Measurements from ENCODE around the gene KIF7.
"Not testable (repeated sequence)": the region's sequence is repeated elsewhere in the genome, so short reads cannot be mapped to it uniquely, and the experiment has no call there.

The KIF7 gene

GRCh38 chr15:89654847-89655805, at the start of gene KIF7:
Gene KIF7, minus strand, starts transcription at chr15:89655467. Its CDS starts 2,537 bp downstream, at chr15:89652930.
- H3K4me3 ChIP-seq (ENCODE audit: low read depth, low read length), result peak within 1 kb of the TSS; percentile 70

GRCh38 chr15:89704411-89704810, 49.1 kb upstream of the KIF7 start:
- no peak for DNase-seq (ENCODE audit: low read depth)
- no peak overlapping the region for H3K4me3 ChIP-seq (ENCODE audit: low read depth, low read length)

More at GRCh38 chr15:89654847-89655805, at the start of gene KIF7:
- DNase-seq (ENCODE audit: low read depth), result no peak

DNA sequence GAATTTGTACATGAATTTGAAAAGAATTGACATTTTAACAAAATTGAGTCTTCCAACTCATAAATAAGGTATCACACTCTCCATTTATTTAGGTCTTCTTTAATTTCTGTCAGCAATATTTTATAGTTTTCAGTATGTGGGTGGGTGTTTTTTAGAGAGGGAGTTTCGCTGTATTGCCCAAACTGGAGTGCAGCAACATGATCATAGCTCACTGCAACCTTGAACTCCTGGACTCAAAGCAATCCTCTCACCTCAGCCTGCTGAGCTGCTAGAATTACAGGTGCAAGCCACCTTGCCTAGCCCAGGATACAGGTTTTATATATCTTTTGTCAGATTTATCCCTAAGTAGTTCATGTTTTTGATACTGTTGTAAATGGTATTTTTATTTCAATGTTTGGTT, 39.9 kb upstream of the KIF7 start:
- DNase-seq (ENCODE audit: low read depth), result no peak
- H3K4me3 ChIP-seq (ENCODE audit: low read depth, low read length), result no peak overlapping the region

DNA sequence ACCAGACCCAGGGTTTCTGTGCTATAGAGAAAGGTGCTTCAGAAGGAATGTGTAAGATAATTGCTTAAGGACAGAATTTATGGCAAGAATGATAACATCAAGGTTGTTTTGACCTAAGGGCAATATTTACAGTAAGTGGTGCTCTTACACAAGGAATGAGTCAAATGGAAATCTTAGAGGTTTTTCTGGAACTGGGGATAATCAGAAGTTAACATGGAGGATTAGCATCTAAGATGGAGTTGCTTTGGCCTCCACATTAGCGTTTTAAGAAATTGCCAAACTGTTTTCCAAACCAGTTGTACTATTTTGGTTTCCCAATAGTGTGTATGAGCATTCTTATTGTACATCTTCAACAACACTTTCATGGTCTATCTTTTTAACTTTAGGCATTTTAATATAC, 38.4 kb upstream of the KIF7 start:
- DNase-seq (ENCODE audit: low read depth), result no peak
- H3K4me3 ChIP-seq (ENCODE audit: low read depth, low read length), result no peak overlapping the region

GRCh38 chr15:89693091-89693490, 37.8 kb upstream of the KIF7 start:
- DNase-seq (ENCODE audit: low read depth), result no peak
- H3K4me3 ChIP-seq (ENCODE audit: low read depth, low read length), result no peak overlapping the region

DNA sequence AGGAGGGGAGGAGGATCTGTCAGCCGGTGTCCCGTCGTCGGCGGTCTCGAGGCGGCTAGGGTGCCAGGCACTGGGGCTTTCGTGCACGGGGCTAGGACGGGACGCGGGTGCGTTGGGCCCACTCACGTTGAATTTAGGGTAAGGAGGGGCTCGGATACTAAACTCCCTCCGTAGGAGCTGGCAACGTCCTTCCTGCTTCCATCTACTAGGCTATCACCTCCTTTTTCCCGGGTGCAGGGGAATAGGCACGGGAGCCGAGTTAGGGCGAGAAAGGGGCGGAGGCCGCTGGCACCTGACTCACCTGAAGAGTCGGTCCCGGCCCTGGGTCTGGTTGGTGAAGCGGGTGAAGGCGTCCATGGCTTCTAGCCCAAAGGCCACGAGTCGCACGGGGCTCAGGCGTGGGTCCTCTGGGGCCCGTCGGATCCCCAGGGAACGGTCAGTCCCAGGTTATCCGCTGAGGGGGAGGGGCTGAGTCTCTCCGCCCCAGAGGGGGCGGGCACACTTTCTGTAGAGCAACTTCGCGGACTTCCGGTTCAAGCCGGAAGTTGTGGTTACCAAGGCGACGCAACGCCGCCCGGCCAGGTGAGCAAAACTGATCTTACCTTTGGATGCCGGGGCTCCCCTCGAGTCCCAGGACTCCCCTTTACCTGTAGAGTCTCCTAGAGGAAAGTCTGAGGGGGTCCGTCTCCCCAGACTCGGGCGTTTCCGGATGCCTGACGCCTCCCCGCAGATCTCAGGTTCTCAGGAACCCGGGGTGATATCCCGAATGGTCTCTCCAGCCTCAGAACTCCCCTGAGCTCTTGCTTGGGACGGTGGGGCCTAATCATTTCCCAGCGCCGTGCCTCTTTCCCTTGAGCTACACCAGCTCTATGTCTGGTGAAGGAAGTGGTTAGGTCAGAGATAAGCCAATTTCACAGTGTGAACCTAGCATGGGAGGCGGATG, 35.3 kb upstream of the KIF7 start, which contains the start of the genes PEX11A and WDR93:
TSS of gene PEX11A (minus strand) at position 479 of the 943 bp plus-strand sequence. CDS start at position 357, 122 bp downstream.
TSS of gene WDR93 (plus strand) at position 536 of the 943 bp plus-strand sequence. CDS start 10,936 bp downstream, outside the sequence.
- no peak for DNase-seq (ENCODE audit: low read depth)
- H3K4me3 ChIP-seq (ENCODE audit: low read depth, low read length), result peak within 1 kb of the TSS; percentile 93

DNA sequence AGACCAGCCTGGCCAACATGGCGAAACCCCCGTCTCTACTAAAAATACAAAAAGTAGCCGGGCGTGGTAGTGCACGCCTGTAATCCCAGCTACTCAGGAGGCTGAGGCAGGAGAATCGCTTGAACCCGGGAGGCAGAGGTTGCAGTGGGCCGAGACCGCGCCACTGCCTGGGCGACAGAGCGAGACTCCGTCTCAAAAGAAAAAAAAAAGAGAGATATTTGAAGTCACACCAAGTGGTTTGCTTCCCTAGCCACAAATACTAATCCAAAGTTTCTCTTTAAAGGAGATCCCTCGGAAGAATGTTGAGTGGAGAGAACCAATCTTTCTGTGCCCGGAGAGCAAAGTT, 34.6 kb upstream of the KIF7 start:
- not testable (repeated sequence) for DNase-seq (ENCODE audit: low read depth)
- H3K4me3 ChIP-seq (ENCODE audit: low read depth, low read length), result peak overlapping the region; percentile 93

GRCh38 chr15:89686522-89686921, 31.3 kb upstream of the KIF7 start:
- no peak overlapping the region for H3K4me3 ChIP-seq (ENCODE audit: low read depth, low read length)
- DNase-seq (ENCODE audit: low read depth), result no peak

DNA sequence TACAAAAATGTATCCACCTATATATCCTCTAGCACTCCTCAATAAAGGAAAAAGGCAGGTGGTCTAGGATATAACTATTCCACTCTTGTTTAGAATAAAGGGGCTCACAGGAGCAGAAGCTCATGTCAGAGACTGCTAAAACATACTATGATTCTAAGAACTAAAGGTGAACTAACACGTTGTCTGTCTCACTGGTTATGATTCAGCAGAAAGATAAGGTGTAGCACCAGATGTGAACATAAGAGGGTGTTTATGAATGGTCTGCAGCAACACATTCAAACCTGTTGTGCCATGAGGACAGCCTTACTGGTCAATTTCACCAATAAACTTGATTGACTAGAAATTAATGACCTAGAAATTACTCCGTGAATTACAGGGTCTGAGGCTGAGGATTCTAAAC, 30.7 kb upstream of the KIF7 start:
- DNase-seq (ENCODE audit: low read depth), result no peak
- H3K4me3 ChIP-seq (ENCODE audit: low read depth, low read length), result no peak overlapping the region

DNA sequence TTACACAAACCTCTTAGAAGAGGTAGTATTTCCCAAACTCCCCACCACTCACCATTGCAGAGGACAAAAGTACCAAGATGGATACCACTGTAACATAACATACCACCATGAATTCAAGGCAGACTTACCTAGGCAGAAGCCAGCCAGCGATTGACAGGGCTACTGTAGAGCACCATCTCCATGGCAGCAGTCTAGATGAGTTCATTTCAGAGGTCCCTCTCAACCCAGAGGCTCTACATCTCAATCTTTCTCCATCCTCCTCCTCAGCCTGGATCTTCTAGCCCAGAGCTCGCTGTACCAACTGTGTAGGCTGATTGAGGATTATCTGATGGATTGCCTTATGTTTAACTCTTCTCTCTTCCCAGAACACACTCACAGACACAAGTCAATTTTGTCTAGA, 25.9 kb upstream of the KIF7 start:
- DNase-seq (ENCODE audit: low read depth), result no peak

GRCh38 chr15:89680282-89680873, 25.1 kb upstream of the KIF7 start:
- no peak overlapping the region for H3K4me3 ChIP-seq (ENCODE audit: low read depth, low read length)
- peak; percentile 87 for DNase-seq (ENCODE audit: low read depth)

More for the DNA sequence above, 25.9 kb upstream of the KIF7 start:
- no peak overlapping the region for H3K4me3 ChIP-seq (ENCODE audit: low read depth, low read length)

DNA sequence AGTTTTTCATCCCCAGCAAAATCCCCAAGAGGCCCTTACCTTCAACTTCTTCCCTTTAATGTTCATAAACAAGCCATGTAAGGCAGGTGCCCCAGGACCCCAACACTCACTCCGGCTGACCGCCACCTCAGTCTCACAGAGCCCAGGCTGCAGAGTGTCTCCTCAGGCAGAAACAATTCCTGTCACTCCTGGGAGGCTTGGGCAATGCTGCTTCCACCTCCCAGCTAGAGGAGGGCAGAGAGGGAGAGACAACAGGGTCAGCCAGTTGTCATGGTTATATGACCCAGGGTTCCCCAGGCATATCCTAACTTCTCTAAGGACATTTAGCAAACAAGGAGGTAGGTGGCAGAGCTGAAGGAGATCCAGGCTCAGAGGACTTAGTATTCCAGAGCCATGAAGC, 23.9 kb upstream of the KIF7 start, which contains the start of gene PLIN1:
TSS of gene PLIN1 (minus strand) at position 156 of the 400 bp plus-strand sequence. CDS start 1,878 bp downstream, outside the sequence.
- no peak for DNase-seq (ENCODE audit: low read depth)
- no peak within 1 kb of the TSS for H3K4me3 ChIP-seq (ENCODE audit: low read depth, low read length)

DNA sequence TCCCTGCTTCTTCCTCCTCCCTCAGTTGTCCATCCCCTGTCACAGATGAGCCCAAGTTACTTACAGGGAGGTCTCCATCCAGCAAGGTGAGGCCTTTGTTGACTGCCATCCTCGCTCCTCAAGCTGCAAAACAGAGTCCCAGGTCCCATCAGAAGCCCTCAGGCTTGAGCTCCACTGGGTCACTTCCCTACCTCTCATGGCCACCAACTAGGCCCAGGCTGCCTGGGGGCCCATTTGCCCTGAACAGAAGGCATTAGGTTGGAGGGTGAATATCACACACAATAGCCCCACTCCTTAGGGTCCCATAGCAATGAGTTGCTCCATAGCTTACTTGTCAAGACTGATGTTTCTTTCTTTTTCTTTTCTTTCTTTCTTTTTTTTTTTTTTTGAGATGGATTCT, 22.1 kb upstream of the KIF7 start:
- no peak overlapping the region for H3K4me3 ChIP-seq (ENCODE audit: low read depth, low read length)
- no peak for DNase-seq (ENCODE audit: low read depth)

DNA sequence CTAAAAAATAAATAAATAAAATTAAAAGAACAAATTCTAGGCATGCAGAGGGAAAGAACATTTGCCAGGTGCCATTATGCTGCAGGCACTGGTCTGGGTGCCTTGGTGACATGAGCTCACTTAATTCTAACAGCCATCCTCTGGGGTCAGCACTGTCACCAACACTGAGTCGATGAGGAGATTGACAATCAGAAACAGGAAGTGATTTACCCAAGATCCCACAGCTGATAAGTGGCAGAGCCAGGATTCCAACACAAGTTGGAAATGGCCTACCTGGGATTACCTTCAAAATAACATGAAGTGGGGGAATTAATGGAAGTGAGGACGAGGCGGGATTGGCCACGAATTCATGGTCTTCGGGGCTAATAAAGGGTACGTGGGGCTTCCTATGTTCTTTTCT, 20.3 kb upstream of the KIF7 start:
- no peak for DNase-seq (ENCODE audit: low read depth)
- H3K4me3 ChIP-seq (ENCODE audit: low read depth, low read length), result no peak overlapping the region

GRCh38 chr15:89674526-89674925, 19.3 kb upstream of the KIF7 start:
- DNase-seq (ENCODE audit: low read depth), result no peak
- H3K4me3 ChIP-seq (ENCODE audit: low read depth, low read length), result no peak overlapping the region

GRCh38 chr15:89673165-89673512, 17.9 kb upstream of the KIF7 start:
- no peak for DNase-seq (ENCODE audit: low read depth)
- no peak overlapping the region for H3K4me3 ChIP-seq (ENCODE audit: low read depth, low read length)

DNA sequence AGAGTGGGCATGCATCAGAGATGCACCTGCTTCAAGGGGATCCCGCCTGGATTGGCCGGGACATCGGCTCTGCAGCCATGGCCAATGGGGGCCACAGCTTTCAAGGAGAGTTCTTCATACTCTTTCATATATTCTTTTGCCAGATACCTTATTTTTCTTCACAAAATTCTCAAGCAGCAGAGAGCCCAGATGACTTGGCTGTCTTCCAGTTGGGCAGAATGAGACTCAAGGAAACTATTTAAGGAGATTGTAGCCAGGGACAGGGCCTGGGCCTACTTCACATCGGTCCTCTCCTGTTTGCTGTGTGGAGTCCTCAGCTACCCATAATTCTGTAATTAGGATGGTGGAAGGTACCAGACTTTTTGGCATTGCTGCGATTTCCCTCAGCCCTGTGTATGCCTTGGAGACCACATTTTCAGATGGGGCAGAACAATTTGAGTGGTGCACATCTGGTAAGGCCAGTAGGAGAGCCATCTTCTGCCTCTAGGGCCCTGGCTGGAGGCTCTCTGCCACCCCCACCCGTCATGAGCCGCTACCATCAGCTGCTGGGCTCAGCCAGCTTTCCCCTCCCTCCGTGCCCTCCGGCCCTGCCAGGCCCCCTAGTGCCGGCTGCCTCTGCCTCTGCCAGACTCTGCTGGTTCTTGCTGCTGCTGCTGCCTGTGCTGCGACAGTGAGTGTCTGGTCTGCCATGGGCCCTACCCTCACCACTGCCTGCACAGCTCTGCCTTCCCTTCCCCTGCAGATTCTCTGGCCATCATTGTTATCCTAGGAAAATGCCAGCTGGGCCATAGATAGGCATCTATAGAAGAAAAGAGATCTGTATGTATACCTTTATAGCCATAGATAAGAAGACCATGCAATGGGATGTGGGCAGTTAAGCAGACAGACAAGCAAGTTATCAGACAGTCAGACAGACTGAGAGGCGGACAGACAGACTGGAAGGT, 17.2 kb upstream of the KIF7 start:
- no peak for DNase-seq (ENCODE audit: low read depth)

GRCh38 chr15:89671687-89672086, 16.4 kb upstream of the KIF7 start:
- no peak overlapping the region for H3K4me3 ChIP-seq (ENCODE audit: low read depth, low read length)
- DNase-seq (ENCODE audit: low read depth), result no peak

More for the DNA sequence above, 17.2 kb upstream of the KIF7 start:
- H3K4me3 ChIP-seq (ENCODE audit: low read depth, low read length), result no peak overlapping the region
